Gastrocnemius medialis (tissue), 4 donors: ENCODE results near the gene C16orf92. TPM values are rescaled to one million over a fixed set of nuclear protein-coding genes. Genes with fewer than 3 reads are reported as not detected.
A peak's percentile ranks its signal among the peaks of the same experiment; 100 is the strongest.

Experiments used
- ATAC-seq, 2 donors: fragments of 150-250 bp; one replicate each; pipeline ENCODE4 v1.9.1; 2016
- DNase-seq, 2 donors: peaks; one replicate each; pipeline ENCODE4 v3.0.0-alpha.2; 2019
- H3K27ac ChIP-seq, 4 donors: fragments of 200-600 bp; sonication (generic); 1 replicate in 1 of 4; 2 replicates in 3 of 4; pipeline ENCODE4 v1.5.1; 2016 to 2018; ENCODE audit warnings: mild to moderate bottlenecking in 2 of 4, moderate library complexity in 1 of 4
- H3K27me3 ChIP-seq, 3 donors: fragments of 200-600 bp; sonication (generic) in 2 of 3; 1 replicate in 1 of 3; 2 replicates in 2 of 3; pipeline versions ENCODE4 v1.5.1 to v1.6.0; 2016 to 2019; ENCODE audit warnings: mild to moderate bottlenecking in 1 of 3, moderate library complexity in 1 of 3
- H3K36me3 ChIP-seq, 2 donors: fragments of 200-600 bp; sonication (generic) in 1 of 2; one replicate each; pipeline ENCODE4 v1.5.1; 2017 to 2018
- H3K4me1 ChIP-seq, 2 donors: fragments of 200-600 bp; sonication (generic) in 1 of 2; one replicate each; pipeline ENCODE4 v1.5.1; 2016 to 2017; ENCODE audit warnings: mild to moderate bottlenecking in 2 of 2
- H3K4me3 ChIP-seq, 4 donors: fragments of 200-600 bp; sonication (generic) in 3 of 4; 1 replicate in 1 of 4; 2 replicates in 3 of 4; pipeline ENCODE4 v1.5.1; 2016 to 2019; ENCODE audit warnings: mild to moderate bottlenecking in 2 of 4
- H3K9me3 ChIP-seq, 3 donors: fragments of 200-600 bp; sonication (generic) in 2 of 3; 1 replicate in 1 of 3; 2 replicates in 2 of 3; pipeline ENCODE4 v1.5.1; 2016 to 2019
- CTCF ChIP-seq, 5 experiments: fragments of 450-650 bp in 3 of 5; fragments of 200-600 bp in 2 of 5; sonication (generic) in 2 of 5; IDR thresholded peaks in 4 of 5; conservative IDR thresholded peaks in 1 of 5; 1 replicate in 4 of 5; 2 replicates in 1 of 5; pipeline ENCODE4 v1.5.1; 2016 to 2019; ENCODE audit warnings: antibody characterized with exemption in 5 of 5, mild to moderate bottlenecking in 3 of 5, moderate library complexity in 3 of 5
- POLR2A ChIP-seq, 2 donors: fragments of 450-650 bp; IDR thresholded peaks; one replicate each; pipeline ENCODE4 v1.6.1; 2017; ENCODE audit warnings: antibody characterized with exemption in 2 of 2, mild to moderate bottlenecking in 2 of 2, moderate library complexity in 2 of 2
- in situ Hi-C, 4 donors: fragments of 200-750 bp; cut with MboI; loops; one replicate each; pipeline versions ENCODE4 v1.15.0 to v1.8.0; 2017; ENCODE audit warnings: low sequenced_read_pairs in 4 of 4
- intact Hi-C: fragments of 100-400 bp; cut with DNase I; formaldehyde crosslinking; loops from one replicate; pipeline ENCODE4 v1.15.1; 2023; ENCODE audit warnings: low total_unique reads
- total RNA-seq, 4 donors: library from RNA; depleted of rRNA; stranded (reverse); fragments of >200 nt; gene quantifications; one replicate each; pipeline versions ENCODE4 v1.1.0 to v1.2.3, GENCODE V29; 2016

C16orf92 gene
- total RNA-seq, 4 donors from 2014 or later: not detected

GRCh38 chr16:30064729-30065101 lies 41.7 kb downstream of the C16orf92 start:
- Histone ChIP-seq H3K4me1 (peaks cover 70 to 74% of the 10 kb centered on the region in 2 donors), H3K27ac (peak overlapping the region; percentile 97 to 100 (median 100)), H3K4me3 (peak overlapping the region; percentile 75 to 91 (median 82)), H3K36me3 (peaks cover 0 to 32% of the 10 kb centered on the region in 2 donors), H3K27me3 (no peaks in the 10 kb centered on the region), H3K9me3 (no peaks in the 10 kb centered on the region)
- DNase-seq: no peak
- TF ChIP-seq CTCF (IDR thresholded peaks at IDR 0.05 in 4 of 5, conservative IDR thresholded peaks at IDR 0.05 in 1 of 5): no peak
- no peak for TF ChIP-seq POLR2A (IDR thresholded peaks at IDR 0.05)
- ATAC-seq: no peak
- intact Hi-C loops: loop anchor here (1.0 to 10.0 kb wide), 7 partner anchors 28 to 1526 kb away; partner anchors contain the start of genes HIRIP3, INO80E, MAPK3 and NUPR1
- in situ Hi-C loops: loop anchor here in 2 of 4 donors (25.0 kb wide), 2 partner anchors 298 to 348 kb away; partner anchors contain the start of genes CD2BP2 (in 1 of the 2), MYL11 (in 1 of the 2), TBC1D10B (in 1 of the 2) and ZNF771 (in 1 of the 2)

GRCh38 chr16:30065102-30065942 lies 42.3 kb downstream of the C16orf92 start, which contains the start of gene ALDOA:
ALDOA (plus strand) TSS chr16:30065760; CDS start chr16:30066898, 1,138 bp downstream.
- DNase-seq (peak; percentile 97 to 98), ATAC-seq (peak; percentile 56 to 67)
- Histone ChIP-seq H3K4me3 (peak within 1 kb of the TSS; percentile 75 to 91 (median 85)), H3K27me3 (no peaks in the 10 kb centered on the region), H3K27ac (peak within 1 kb of the TSS; percentile 97 to 100 (median 100)), H3K36me3 (peaks cover 0 to 38% of the 10 kb centered on the region in 2 donors), H3K4me1 (peaks cover 70 to 76% of the 10 kb centered on the region in 2 donors), H3K9me3 (no peaks in the 10 kb centered on the region)
- intact Hi-C loops (loop anchor here (1.0 to 10.0 kb wide), 5 partner anchors 31 to 1527 kb away; partner anchors contain the start of genes MAPK3, NUPR1 and YPEL3), in situ Hi-C loops (loop anchor here in 2 of 4 donors (25.0 kb wide), 2 partner anchors 297 to 347 kb away; partner anchors contain the start of genes CD2BP2 (in 1 of the 2), MYL11 (in 1 of the 2), TBC1D10B (in 1 of the 2) and ZNF771 (in 1 of the 2))
- peak in 1 of 5 experiments; percentile 8 for TF ChIP-seq CTCF (IDR thresholded peaks at IDR 0.05 in 4 of 5, conservative IDR thresholded peaks at IDR 0.05 in 1 of 5)
- peak; percentile 99 for TF ChIP-seq POLR2A (IDR thresholded peaks at IDR 0.05)

- Histone ChIP-seq H3K4me3 (peak overlapping the region; percentile 75 to 91 (median 85)), H3K9me3 (no peaks in the 10 kb centered on the region), H3K27ac (peak overlapping the region; percentile 97 to 100 (median 100)), H3K36me3 (peaks cover 0 to 47% of the 10 kb centered on the region in 2 donors), H3K4me1 (peaks cover 64 to 69% of the 10 kb centered on the region in 2 donors), H3K27me3 (no peaks in the 10 kb centered on the region)
- in situ Hi-C loops (loop anchor here in 2 of 4 donors (25.0 kb wide), 2 partner anchors 296 to 346 kb away; partner anchors contain the start of genes CD2BP2 (in 1 of the 2), MYL11 (in 1 of the 2), TBC1D10B (in 1 of the 2) and ZNF771 (in 1 of the 2)), intact Hi-C loops (loop anchor here (1.0 to 10.0 kb wide), 5 partner anchors 30 to 1527 kb away; partner anchors contain the start of genes MAPK3, NUPR1 and YPEL3)
- ATAC-seq (no peak), DNase-seq (no peak)
- TF ChIP-seq POLR2A (IDR thresholded peaks at IDR 0.05) (no peak), CTCF (IDR thresholded peaks at IDR 0.05 in 4 of 5, conservative IDR thresholded peaks at IDR 0.05 in 1 of 5) (no peak)
Observed at GRCh38 chr16:30065943-30066760, 43.2 kb downstream of the C16orf92 start.
